Fibroblast of skin of right biceps (primary cell): ENCODE results near the gene FAM131C.

Experiments
- DNase-seq: peaks from one replicate; pipeline ENCODE4 v3.0.0-alpha.2; 2013

Gene FAM131C

DNA sequence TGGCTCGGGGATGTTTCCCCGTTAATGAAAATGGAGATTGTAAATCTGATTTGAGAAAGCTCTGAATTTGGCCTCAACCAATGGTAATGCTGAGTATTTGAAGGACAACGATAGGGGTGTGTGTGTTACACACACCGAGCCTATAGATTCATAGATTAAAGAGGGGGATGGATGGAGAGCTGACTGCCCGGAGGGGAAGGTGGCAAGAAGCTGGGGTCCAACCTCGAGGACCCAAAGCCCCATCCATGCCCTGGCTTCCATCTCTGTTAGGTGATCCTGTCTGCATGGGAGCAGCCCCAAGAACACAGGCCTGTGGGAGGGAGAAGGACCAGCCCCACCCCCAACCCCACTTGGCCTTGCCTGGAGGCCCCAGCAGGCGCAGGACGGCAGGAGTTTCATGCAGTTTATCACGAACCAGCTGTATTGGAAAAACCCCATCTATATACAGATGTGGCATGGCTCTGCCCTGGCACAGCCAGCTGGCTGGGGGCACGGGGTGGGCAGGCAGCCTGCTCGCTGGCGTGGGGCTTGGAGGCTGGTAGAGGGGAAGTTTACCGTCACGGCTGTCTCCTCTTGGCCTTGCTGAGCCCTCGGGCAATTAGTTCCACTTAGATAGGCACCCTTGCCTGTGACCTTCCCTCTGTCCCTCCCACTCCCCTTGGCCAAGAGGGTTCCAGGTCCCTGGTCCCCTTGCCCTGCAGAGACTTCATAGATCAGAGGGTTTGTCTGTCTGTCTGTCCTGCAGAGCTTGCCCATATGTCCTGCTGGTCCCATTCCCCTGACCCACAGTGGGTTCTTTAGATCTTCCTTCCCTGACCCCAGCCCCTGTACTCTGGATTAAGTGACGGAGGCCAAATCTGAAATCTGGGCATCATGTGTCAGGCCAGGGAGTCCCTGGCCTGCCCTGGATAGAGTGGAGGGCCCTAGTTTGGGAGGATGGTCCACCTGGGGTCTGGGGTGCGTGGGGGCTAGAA is 58.7 kb downstream of the FAM131C start:
- DNase-seq, result peak; percentile 52

- DNase-seq, result no peak
Observed at GRCh38 chr1:16013908-16014258, 59.6 kb downstream of the FAM131C start.

GRCh38 chr1:16013220-16013907 is 60.1 kb downstream of the FAM131C start:
- DNase-seq, result peak; percentile 89

GRCh38 chr1:16012590-16013219 is 60.7 kb downstream of the FAM131C start:
- peak; percentile 87 for DNase-seq

- no peak for DNase-seq
Observed at GRCh38 chr1:16011936-16012589, 61.4 kb downstream of the FAM131C start.

GRCh38 chr1:16010837-16011236 is 62.6 kb downstream of the FAM131C start:
- no peak for DNase-seq

DNA sequence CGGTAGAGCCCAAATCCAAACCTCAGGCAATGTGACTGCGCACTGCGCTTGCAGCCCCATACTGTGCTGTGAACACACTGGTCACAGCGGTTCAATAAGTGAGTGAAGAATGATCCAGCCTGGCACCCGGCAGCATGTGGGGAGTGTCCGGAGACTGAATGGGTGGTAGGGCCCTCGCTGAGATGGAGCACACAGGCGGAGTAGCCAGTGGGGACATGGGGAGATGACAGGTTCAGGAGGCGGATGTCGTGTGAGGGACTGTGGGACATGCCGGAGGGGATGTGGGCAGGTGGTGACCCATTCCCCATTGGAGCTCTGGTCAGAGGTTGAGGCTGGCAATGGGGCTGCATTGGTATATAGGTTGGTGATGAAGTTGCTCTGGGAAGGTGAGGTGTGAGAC is 63.8 kb downstream of the FAM131C start:
- DNase-seq, result no peak

DNA sequence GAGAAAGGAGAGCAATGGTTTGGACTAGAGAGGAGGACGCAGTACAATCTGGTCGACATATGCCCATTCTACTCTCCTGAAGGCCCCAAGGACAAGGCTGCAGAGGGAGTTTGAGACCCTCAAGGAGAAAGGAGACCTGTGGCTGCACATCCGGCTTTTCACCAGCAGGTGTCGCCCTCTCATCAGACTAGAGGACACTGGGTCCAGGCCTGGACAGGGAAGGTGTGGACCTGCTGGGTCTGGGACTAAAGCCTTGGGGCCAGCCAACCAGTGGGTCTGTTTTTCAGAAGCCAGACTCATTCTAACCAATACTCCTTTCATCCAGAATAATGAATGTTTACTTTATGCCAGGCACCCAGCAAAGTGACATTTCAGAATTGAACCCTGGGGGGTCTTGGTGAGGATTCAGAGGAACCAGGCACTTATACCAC is 64.4 kb downstream of the FAM131C start:
- peak; percentile 68 for DNase-seq
